Activated naive CD4-positive, alpha-beta T cell treated with anti-CD3 and anti-CD28 coated beads, Interleukin-2, amount 50 U/mL, for 72 hours (primary cell): Measurements from ENCODE around the gene KIAA1328. TPM values are rescaled to one million over a fixed set of nuclear protein-coding genes. Genes with fewer than 3 reads are reported as not detected.

Experiments
- ATAC-seq, 2 donors: fragments of 150-1000 bp; cut with Tn5 transposase; 2 replicates each; pipeline ENCODE4 v1.10.0; 2021; ENCODE audit warnings: mild to moderate bottlenecking in 2 of 2, moderate library complexity in 2 of 2
- DNase-seq, 2 donors: peaks; one replicate each; pipeline ENCODE4 v3.0.0; 2021 to 2022; ENCODE audit warnings: low spot score in 2 of 2
- H3K27ac Mint-ChIP-seq, 2 donors: one replicate each; pipeline ENCODE4 v1.8.0; 2022; ENCODE audit warnings: mild to moderate bottlenecking in 2 of 2, mixed read lengths in 2 of 2
- H3K36me3 Mint-ChIP-seq, 2 donors: one replicate each; pipeline ENCODE4 v1.8.0; 2022; ENCODE audit warnings: mixed read lengths in 2 of 2
- H3K9me3 Mint-ChIP-seq, 2 donors: one replicate each; pipeline ENCODE4 v1.8.0; 2022; ENCODE audit warnings: mixed read lengths in 2 of 2
- total RNA-seq, 2 donors: library from RNA; stranded (reverse); gene quantifications; one replicate each; pipeline ENCODE4 v1.2.3, GENCODE V29; 2022

The KIAA1328 gene
- total RNA-seq, 2 donors from 2014 or later: 8.2 to 13.2 TPM

- Mint-ChIP-seq H3K27ac (no peak overlapping the region), H3K9me3 (no peaks in the 10 kb centered on the region), H3K36me3 (peaks cover 0 to 4% of the 10 kb centered on the region in 2 donors)
- DNase-seq (no peak), ATAC-seq (no peak)
These were observed 122.0 kb downstream of the KIAA1328 start for GRCh38 chr18:36950960-36951359.

- no peak for ATAC-seq
- Mint-ChIP-seq H3K27ac (no peak overlapping the region), H3K9me3 (peaks cover 4 to 8% of the 10 kb centered on the region in 2 donors), H3K36me3 (peaks cover 8 to 13% of the 10 kb centered on the region in 2 donors)
- no peak for DNase-seq
These were observed 124.1 kb downstream of the KIAA1328 start for GRCh38 chr18:36953047-36953446.

GRCh38 chr18:36960038-36960437 is 131.1 kb downstream of the KIAA1328 start:
- H3K36me3 Mint-ChIP-seq: peaks cover 32 to 55% of the 10 kb centered on the region in 2 donors
- peaks cover 10 to 17% of the 10 kb centered on the region in 2 donors for H3K9me3 Mint-ChIP-seq
- DNase-seq (no peak), ATAC-seq (no peak)
- H3K27ac Mint-ChIP-seq: no peak overlapping the region

- no peak for DNase-seq
- no peak for ATAC-seq
- peaks cover 45 to 62% of the 10 kb centered on the region in 2 donors for H3K36me3 Mint-ChIP-seq
- H3K9me3 Mint-ChIP-seq: peaks cover 23 to 29% of the 10 kb centered on the region in 2 donors
- H3K27ac Mint-ChIP-seq: no peak overlapping the region
These were observed 134.5 kb downstream of the KIAA1328 start for GRCh38 chr18:36963464-36963863.

GRCh38 chr18:36974686-36975085 is 145.8 kb downstream of the KIAA1328 start:
- H3K9me3 Mint-ChIP-seq: peaks cover 5 to 13% of the 10 kb centered on the region in 2 donors
- ATAC-seq (no peak), DNase-seq (no peak)
- H3K27ac Mint-ChIP-seq: no peak overlapping the region
- H3K36me3 Mint-ChIP-seq: peaks cover 17 to 29% of the 10 kb centered on the region in 2 donors

DNA sequence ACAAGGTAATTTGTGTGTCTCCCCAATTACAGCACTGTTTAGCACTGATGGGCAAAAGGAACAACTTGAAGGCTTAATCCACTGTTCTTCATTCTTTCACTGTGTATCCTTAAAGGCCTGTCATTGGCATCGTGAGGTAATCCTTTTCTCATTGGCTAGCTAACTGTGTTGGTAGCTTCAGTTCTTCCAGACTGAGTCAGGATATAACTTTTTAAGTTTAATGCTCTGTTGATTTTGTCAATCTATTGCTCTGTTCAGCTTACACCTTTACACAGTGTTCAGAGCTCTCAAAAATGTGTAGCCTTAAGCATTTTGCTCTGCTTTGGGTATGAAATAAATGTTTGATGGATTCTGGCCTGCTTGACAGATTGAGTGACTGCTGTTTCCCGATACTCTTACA is 148.2 kb downstream of the KIAA1328 start:
- no peak for DNase-seq
- peaks cover 0 to 11% of the 10 kb centered on the region in 2 donors for H3K9me3 Mint-ChIP-seq
- ATAC-seq: no peak
- H3K36me3 Mint-ChIP-seq: peaks cover 6 to 15% of the 10 kb centered on the region in 2 donors
- no peak overlapping the region for H3K27ac Mint-ChIP-seq

DNA sequence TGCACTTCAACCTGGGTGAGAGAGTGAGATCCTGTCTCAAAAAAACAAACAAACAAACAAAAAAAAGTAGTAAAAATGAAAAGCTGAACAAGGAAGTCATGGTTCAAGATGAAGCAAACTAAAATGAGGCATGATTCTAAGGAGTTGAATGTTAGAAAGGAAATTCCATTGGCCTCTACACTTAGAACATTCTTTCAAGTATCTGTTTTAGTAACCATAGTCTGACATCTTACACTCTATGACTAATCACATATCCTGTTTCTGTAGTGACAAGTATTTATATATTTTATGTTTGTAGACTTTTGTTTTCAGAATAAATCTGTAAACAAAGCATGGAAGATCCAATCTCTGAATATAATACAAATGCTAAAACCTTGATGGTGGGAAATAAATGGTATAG is 164.1 kb downstream of the KIAA1328 start:
- ATAC-seq (peak in 1 of 2 donors; percentile 90), DNase-seq (no peak)
- H3K9me3 Mint-ChIP-seq: peaks cover 17 to 20% of the 10 kb centered on the region in 2 donors
- H3K36me3 Mint-ChIP-seq: peaks cover 35 to 51% of the 10 kb centered on the region in 2 donors
- H3K27ac Mint-ChIP-seq: peak overlapping the region in 1 of 2 donors; percentile 47

DNA sequence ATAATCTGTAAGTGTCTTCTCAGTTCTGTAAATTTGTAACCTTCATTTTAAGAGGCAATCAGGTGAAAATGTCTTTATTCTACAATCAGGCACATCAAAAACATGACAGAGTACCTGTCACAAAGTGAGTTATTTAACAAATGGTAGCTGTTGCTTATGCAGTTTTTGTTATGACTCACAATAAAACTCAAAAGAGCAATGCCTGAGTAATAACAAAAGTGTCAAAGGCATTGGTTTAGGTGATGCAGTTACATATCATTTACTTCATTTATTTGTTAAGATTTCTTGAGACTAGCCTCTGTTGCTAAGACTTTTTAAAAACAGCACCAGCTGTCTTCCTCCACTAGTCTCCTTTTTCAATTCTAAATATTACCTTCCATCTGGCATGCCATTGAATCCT is 177.8 kb downstream of the KIAA1328 start:
- Mint-ChIP-seq H3K27ac (peak overlapping the region in 1 of 2 donors; percentile 93), H3K36me3 (peaks cover 9 to 29% of the 10 kb centered on the region in 2 donors), H3K9me3 (peaks cover 11 to 29% of the 10 kb centered on the region in 2 donors)
- ATAC-seq: peak in 1 of 2 donors; percentile 95
- DNase-seq: no peak

GRCh38 chr18:37012452-37012851 is 183.5 kb downstream of the KIAA1328 start:
- H3K27ac Mint-ChIP-seq: no peak overlapping the region
- peaks cover 31 to 36% of the 10 kb centered on the region in 2 donors for H3K9me3 Mint-ChIP-seq
- peaks cover 34% of the 10 kb centered on the region in 2 donors for H3K36me3 Mint-ChIP-seq
- DNase-seq (no peak), ATAC-seq (no peak)

DNA sequence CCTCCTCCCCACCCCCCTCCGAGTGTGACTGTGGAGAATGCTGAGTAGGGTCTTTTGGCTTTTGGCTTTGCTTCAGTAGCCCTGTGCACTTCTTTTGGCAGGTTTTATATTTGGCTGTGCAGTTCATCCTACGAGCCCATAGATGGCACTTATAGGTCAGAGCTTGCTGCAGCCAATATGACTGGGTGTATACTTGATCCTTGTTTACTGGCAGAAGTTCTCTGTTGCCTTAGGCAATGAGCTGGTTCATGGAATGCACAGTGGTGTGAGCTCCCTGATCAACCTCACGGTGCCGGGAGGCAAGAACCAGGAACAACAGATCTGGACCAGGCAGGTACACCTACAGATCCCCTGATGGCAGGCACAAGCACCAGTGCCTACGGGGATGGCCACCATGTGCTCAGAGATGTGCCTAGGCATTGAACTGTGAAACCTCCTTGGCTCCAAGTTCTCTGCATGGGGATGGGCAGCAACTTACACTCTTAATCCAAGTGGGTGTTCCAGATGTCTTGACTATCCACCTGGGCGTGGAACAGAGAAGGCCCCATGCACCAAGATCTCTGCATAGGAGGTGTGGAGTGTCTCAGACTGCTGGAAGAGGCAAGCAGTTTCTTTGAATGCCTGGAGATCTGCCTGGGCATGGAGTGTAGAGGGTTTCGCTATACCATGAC is 190.4 kb downstream of the KIAA1328 start:
- Mint-ChIP-seq H3K36me3 (peaks cover 42 to 54% of the 10 kb centered on the region in 2 donors), H3K27ac (no peak overlapping the region), H3K9me3 (peaks cover 27 to 42% of the 10 kb centered on the region in 2 donors)
- DNase-seq (no peak), ATAC-seq (no peak)

GRCh38 chr18:37033419-37033818 is 204.5 kb downstream of the KIAA1328 start:
- H3K27ac Mint-ChIP-seq: no peak overlapping the region
- DNase-seq (no peak), ATAC-seq (no peak)
- H3K36me3 Mint-ChIP-seq: peaks cover 9 to 50% of the 10 kb centered on the region in 2 donors
- peaks cover 18 to 19% of the 10 kb centered on the region in 2 donors for H3K9me3 Mint-ChIP-seq

- H3K9me3 Mint-ChIP-seq: peaks cover 33 to 42% of the 10 kb centered on the region in 2 donors
- no peak for DNase-seq
- no peak overlapping the region for H3K27ac Mint-ChIP-seq
- peaks cover 36 to 39% of the 10 kb centered on the region in 2 donors for H3K36me3 Mint-ChIP-seq
- ATAC-seq: no peak
These were observed 213.5 kb downstream of the KIAA1328 start for GRCh38 chr18:37042381-37042780.

- no peak overlapping the region for H3K27ac Mint-ChIP-seq
- peaks cover 16 to 26% of the 10 kb centered on the region in 2 donors for H3K9me3 Mint-ChIP-seq
- no peak for DNase-seq
- ATAC-seq: no peak
- H3K36me3 Mint-ChIP-seq: peaks cover 5 to 28% of the 10 kb centered on the region in 2 donors
These were observed 226.3 kb downstream of the KIAA1328 start for GRCh38 chr18:37055137-37055802.

DNA sequence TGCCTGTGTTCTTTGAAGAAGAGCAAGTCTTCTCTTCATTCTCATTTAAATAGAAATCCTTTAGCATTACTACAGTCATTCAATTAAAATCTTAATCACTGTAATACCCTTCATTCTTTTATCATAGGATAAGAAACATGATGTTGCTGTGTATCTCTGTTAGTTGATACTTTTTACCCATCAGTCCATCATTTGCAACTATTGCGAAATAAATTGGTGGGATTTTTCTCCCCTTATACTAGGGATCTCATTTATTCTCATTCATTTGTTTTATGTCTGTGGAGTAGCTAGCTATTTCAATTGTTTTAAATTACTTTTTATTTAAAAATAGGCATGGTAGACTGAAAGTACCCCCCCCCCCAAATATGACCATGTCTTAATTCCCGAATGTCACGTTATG is 235.3 kb downstream of the KIAA1328 start:
- no peak for ATAC-seq
- Mint-ChIP-seq H3K27ac (no peak overlapping the region), H3K9me3 (peaks cover 3% of the 10 kb centered on the region in 2 donors), H3K36me3 (peaks cover 15 to 17% of the 10 kb centered on the region in 2 donors)
- DNase-seq: no peak

GRCh38 chr18:37065254-37065653 is 236.3 kb downstream of the KIAA1328 start:
- Mint-ChIP-seq H3K36me3 (peaks cover 23 to 28% of the 10 kb centered on the region in 2 donors), H3K27ac (no peak overlapping the region), H3K9me3 (peaks cover 7 to 10% of the 10 kb centered on the region in 2 donors)
- ATAC-seq: no peak
- no peak for DNase-seq

DNA sequence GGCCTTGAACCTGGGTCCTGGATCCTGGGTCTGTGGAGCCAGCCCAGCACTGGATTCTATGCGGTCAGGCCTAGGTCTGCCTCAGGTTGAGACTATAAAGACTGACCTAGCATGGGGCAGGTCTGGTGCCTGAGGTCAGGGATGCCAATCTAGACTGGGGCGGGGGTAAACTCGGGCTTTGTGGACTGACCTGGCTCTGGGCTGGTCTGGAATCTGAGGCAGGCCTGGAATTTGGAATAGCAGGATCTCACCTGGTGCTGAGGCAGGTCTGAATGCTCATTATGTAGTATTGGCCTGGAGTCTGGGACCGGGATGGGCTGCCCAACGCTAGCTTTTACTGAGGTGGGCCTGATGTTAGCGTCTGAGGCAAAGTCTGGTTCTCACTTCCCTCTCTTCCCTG is 256.0 kb downstream of the KIAA1328 start:
- H3K27ac Mint-ChIP-seq: no peak overlapping the region
- ATAC-seq (no peak), DNase-seq (no peak)
- H3K9me3 Mint-ChIP-seq: no peaks in the 10 kb centered on the region
- H3K36me3 Mint-ChIP-seq: peaks cover 5 to 10% of the 10 kb centered on the region in 2 donors

GRCh38 chr18:37085362-37085761 is 256.4 kb downstream of the KIAA1328 start:
- H3K9me3 Mint-ChIP-seq: peaks cover 0 to under 1% of the 10 kb centered on the region in 2 donors
- DNase-seq (no peak), ATAC-seq (no peak)
- H3K27ac Mint-ChIP-seq: no peak overlapping the region
- peaks cover 5 to 11% of the 10 kb centered on the region in 2 donors for H3K36me3 Mint-ChIP-seq
